Esophagus muscularis mucosa (tissue), 3 donors: ENCODE data around the gene ARID3A.

Experiments
- CTCF ChIP-seq, 3 experiments: fragments of 200-600 bp in 2 of 3; fragments of 450-650 bp in 1 of 3; sonication (generic) in 2 of 3; IDR thresholded peaks; one replicate each; pipeline ENCODE4 v1.5.1; 2017 to 2019; ENCODE audit warnings: antibody characterized with exemption in 3 of 3, mild to moderate bottlenecking in 2 of 3, moderate library complexity in 1 of 3
- POLR2A ChIP-seq: fragments of 450-650 bp; IDR thresholded peaks from one replicate; pipeline ENCODE4 v1.6.1; 2017; ENCODE audit warnings: antibody characterized with exemption, moderate library complexity, mild to moderate bottlenecking, low read depth
- POLR2AphosphoS5 ChIP-seq, 2 donors: sonication (generic); formaldehyde crosslinking; IDR thresholded peaks; one replicate each; pipeline ENCODE4 v1.6.1; 2017; ENCODE audit warnings: antibody characterized with exemption in 2 of 2

- TF ChIP-seq CTCF (IDR thresholded peaks at IDR 0.05) (no peak), POLR2AphosphoS5 (IDR thresholded peaks at IDR 0.05) (no peak), POLR2A (no peak)
Observed at GRCh38 chr19:902446-903226, 23.2 kb upstream of the ARID3A start.
